Mesothelial cell of epicardium (in vitro differentiated cells): Measurements from ENCODE around the gene ZNF33A. TPM values are rescaled to one million over a fixed set of nuclear protein-coding genes. Genes with fewer than 3 reads are reported as not detected.
"Not testable (repeated sequence)": the region's sequence is repeated elsewhere in the genome, so short reads cannot be mapped to it uniquely, and the experiment has no call there.

Experiments
- DNase-seq, 2 experiments: peaks; one replicate each; pipeline ENCODE4 v3.0.0; 2021; ENCODE audit warnings: low spot score in 2 of 2; ENCODE audit not compliant: unreplicated experiment in 2 of 2
- H3K27ac Mint-ChIP-seq: 2 replicates; pipeline ENCODE4 v1.8.0; 2021; ENCODE audit warnings: mixed read lengths
- H3K27me3 Mint-ChIP-seq: 2 replicates; pipeline ENCODE4 v1.8.0; 2021; ENCODE audit warnings: low read depth, mixed read lengths
- H3K36me3 Mint-ChIP-seq: 2 replicates; pipeline ENCODE4 v1.8.0; 2021; ENCODE audit warnings: mixed read lengths
- H3K4me1 Mint-ChIP-seq: 2 replicates; pipeline ENCODE4 v1.8.0; 2021; ENCODE audit warnings: mixed read lengths
- H3K4me3 Mint-ChIP-seq: 2 replicates; pipeline ENCODE4 v1.8.0; 2021; ENCODE audit warnings: mild to moderate bottlenecking, moderate library complexity, mixed read lengths
- H3K9me3 Mint-ChIP-seq: 2 replicates; pipeline ENCODE4 v1.8.0; 2021; ENCODE audit warnings: mixed read lengths
- CTCF ChIP-seq: fragments of 200-600 bp; sonication (generic); IDR thresholded peaks from one replicate; pipeline ENCODE4 v1.5.0; 2021; ENCODE audit warnings: antibody characterized with exemption; ENCODE audit not compliant: unreplicated experiment
- total RNA-seq: library from RNA; stranded (reverse); gene quantifications from 3 replicates; pipeline ENCODE4 v1.2.1, GENCODE V29; 2021

ZNF33A gene
- total RNA-seq, 1 donor from 2014 or later = 37.5 TPM

- Mint-ChIP-seq H3K9me3 (peaks cover 78% of the 10 kb centered on the region), H3K4me1 (no peaks in the 10 kb centered on the region), H3K36me3 (peaks cover 83% of the 10 kb centered on the region), H3K27ac (no peak overlapping the region), H3K4me3 (no peak overlapping the region), H3K27me3 (no peaks in the 10 kb centered on the region)
- DNase-seq = no peak
- TF ChIP-seq CTCF = no peak
These were observed 39.7 kb downstream of the ZNF33A start for GRCh38 chr10:38050212-38050611.

DNA sequence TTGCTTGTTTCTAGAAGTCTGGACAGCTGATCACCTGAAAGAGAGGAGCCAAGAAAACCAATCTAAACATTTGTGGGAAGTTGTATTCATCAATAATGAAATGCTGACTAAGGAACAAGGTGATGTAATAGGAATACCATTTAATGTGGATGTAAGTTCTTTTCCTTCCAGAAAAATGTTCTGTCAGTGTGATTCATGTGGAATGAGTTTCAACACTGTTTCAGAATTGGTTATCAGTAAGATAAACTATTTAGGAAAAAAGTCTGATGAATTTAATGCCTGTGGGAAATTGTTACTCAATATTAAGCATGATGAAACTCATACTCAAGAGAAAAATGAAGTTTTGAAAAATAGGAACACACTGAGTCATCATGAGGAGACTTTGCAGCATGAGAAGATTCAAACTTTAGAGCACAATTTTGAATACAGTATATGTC lies 43.9 kb downstream of the ZNF33A start:
- H3K36me3 Mint-ChIP-seq = peaks cover 86% of the 10 kb centered on the region
- H3K4me1 Mint-ChIP-seq = no peaks in the 10 kb centered on the region
- peaks cover 83% of the 10 kb centered on the region for H3K9me3 Mint-ChIP-seq
- no peaks in the 10 kb centered on the region for H3K27me3 Mint-ChIP-seq
- H3K27ac Mint-ChIP-seq = no peak overlapping the region
- no peak overlapping the region for H3K4me3 Mint-ChIP-seq
- TF ChIP-seq CTCF = no peak
- no peak for DNase-seq

GRCh38 chr10:38055274-38055894 lies 44.9 kb downstream of the ZNF33A start:
- Mint-ChIP-seq H3K9me3 (peaks cover 81% of the 10 kb centered on the region), H3K36me3 (peaks cover 84% of the 10 kb centered on the region)
- not testable (repeated sequence) for H3K27ac Mint-ChIP-seq, H3K4me1 Mint-ChIP-seq, DNase-seq, H3K4me3 Mint-ChIP-seq, H3K27me3 Mint-ChIP-seq

GRCh38 chr10:38069663-38070062 lies 59.2 kb downstream of the ZNF33A start:
- H3K4me1 Mint-ChIP-seq, H3K4me3 Mint-ChIP-seq, DNase-seq, H3K27ac Mint-ChIP-seq, H3K36me3 Mint-ChIP-seq, H3K27me3 Mint-ChIP-seq: not testable (repeated sequence)
- H3K9me3 Mint-ChIP-seq = peaks cover 50% of the 10 kb centered on the region

DNA sequence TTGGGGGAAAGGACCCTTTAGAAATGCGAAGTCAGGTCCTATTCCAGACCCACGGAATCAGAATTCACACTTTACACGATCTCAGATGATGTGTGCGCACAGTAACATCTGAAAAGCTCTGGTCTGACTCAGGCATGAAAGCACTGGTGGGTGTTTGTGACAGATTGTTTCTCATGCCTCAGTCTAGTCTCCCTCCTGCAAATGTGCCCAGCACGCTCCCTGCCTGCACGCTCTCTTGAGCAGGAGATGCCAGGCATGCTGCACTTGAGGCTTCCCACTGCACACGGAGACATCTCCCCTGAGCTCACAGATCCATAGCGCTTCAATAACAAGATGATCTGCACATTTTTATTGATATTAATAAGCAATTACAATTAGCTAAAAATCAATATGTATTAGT lies 60.0 kb downstream of the ZNF33A start:
- Mint-ChIP-seq H3K27ac (no peak overlapping the region), H3K36me3 (peaks cover 3% of the 10 kb centered on the region), H3K4me3 (no peak overlapping the region), H3K27me3 (no peaks in the 10 kb centered on the region), H3K9me3 (peaks cover 52% of the 10 kb centered on the region), H3K4me1 (no peaks in the 10 kb centered on the region)
- TF ChIP-seq CTCF = no peak
- DNase-seq = no peak

DNA sequence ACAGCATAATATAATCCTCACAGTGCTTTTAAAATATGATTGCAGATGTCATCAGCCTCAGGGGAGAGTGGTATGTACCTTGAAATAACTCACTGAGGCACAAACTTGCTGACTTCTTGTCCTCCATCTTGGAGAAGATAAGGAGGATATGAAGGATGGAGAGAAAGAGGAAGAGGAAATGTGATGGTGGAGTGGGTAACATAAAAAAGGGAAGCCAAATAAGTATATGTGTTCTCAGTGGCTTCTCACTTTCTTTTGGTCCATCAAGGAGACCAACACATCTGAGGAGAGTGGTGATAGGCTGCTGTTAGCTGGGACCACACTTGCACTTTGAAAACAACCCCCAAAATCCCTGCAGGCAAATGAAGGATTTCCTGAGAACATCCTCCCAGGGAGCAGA lies 62.1 kb downstream of the ZNF33A start:
- H3K27me3 Mint-ChIP-seq = no peaks in the 10 kb centered on the region
- peaks cover 62% of the 10 kb centered on the region for H3K9me3 Mint-ChIP-seq
- no peak overlapping the region for H3K27ac Mint-ChIP-seq
- no peak overlapping the region for H3K4me3 Mint-ChIP-seq
- TF ChIP-seq CTCF = no peak
- H3K36me3 Mint-ChIP-seq = peaks cover 5% of the 10 kb centered on the region
- no peak for DNase-seq
- H3K4me1 Mint-ChIP-seq = no peaks in the 10 kb centered on the region

- DNase-seq = no peak
- Mint-ChIP-seq H3K27ac (no peak overlapping the region), H3K4me3 (no peak overlapping the region), H3K4me1 (no peaks in the 10 kb centered on the region), H3K9me3 (peaks cover 73% of the 10 kb centered on the region), H3K27me3 (no peaks in the 10 kb centered on the region), H3K36me3 (peaks cover 2% of the 10 kb centered on the region)
- TF ChIP-seq CTCF = no peak
These were observed 66.2 kb downstream of the ZNF33A start for GRCh38 chr10:38076687-38077086.

DNA sequence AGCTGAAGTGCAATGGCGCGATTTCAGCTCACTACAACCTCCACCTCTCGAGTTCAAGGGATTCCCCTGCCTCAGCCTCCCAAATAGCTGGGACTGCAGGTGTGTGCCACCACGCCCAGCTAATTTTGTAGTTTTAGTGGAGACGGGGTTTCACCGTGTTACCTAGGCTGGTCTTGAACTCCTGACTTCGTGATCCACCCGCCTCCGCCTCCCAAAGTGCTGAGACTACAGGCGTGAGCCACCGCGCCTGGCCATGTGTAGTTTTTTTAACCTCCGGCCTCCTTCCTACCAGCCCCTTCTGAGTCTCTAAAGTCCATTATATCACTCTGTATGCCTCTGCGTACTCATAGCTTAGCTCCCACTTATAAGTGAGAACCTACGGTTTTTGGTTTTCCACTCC lies 82.8 kb downstream of the ZNF33A start:
- Mint-ChIP-seq H3K4me3 (peak overlapping the region; percentile 88), H3K9me3 (peaks cover 15% of the 10 kb centered on the region), H3K4me1 (peaks cover 13% of the 10 kb centered on the region), H3K36me3 (peaks cover 29% of the 10 kb centered on the region)
- H3K27ac Mint-ChIP-seq, DNase-seq, H3K27me3 Mint-ChIP-seq: not testable (repeated sequence)
